HepG2 (cell line): ENCODE measurements around the gene CFL1. TPM values are rescaled to one million over a fixed set of nuclear protein-coding genes. Genes with fewer than 3 reads are reported as not detected.

Experiments
- AGO1 ChIP-seq: fragments of 200-400 bp; formaldehyde crosslinking; IDR thresholded peaks from 2 replicates; pipeline ENCODE4 v1.6.1; 2017; ENCODE audit warnings: mild to moderate bottlenecking, low read depth, low read length, moderate library complexity; ENCODE audit not compliant: poor library complexity, severe bottlenecking
- CCDC6 ChIP-seq: sonication (generic); formaldehyde crosslinking; IDR thresholded peaks from 2 replicates; pipeline ENCODE4 v1.8.1; 2022; ENCODE audit warnings: mild to moderate bottlenecking, missing genetic modification reagents, moderate library complexity
- HOXA9 ChIP-seq: sonication (generic); formaldehyde crosslinking; IDR thresholded peaks from 2 replicates; pipeline ENCODE4 v1.8.1; 2022; ENCODE audit warnings: missing genetic modification reagents, mild to moderate bottlenecking, moderate library complexity, borderline replicate concordance
- KLF15 ChIP-seq: sonication (generic); formaldehyde crosslinking; IDR thresholded peaks from 2 replicates; pipeline ENCODE4 v1.8.1; 2023; ENCODE audit warnings: borderline replicate concordance, mild to moderate bottlenecking, inconsistent platforms, missing genetic modification reagents, mixed read lengths
- KLF16 ChIP-seq, 2 experiments: sonication (generic) in 1 of 2; formaldehyde crosslinking in 1 of 2; IDR thresholded peaks; 2 replicates each; pipeline versions ENCODE4 v1.6.1 to v1.8.0; 2016 to 2023; ENCODE audit warnings: missing genetic modification reagents in 2 of 2, missing compliant biosample characterization in 1 of 2
- MTA3 ChIP-seq: sonication (generic); formaldehyde crosslinking; IDR thresholded peaks from 2 replicates; pipeline ENCODE4 v1.4.0; 2020; ENCODE audit warnings: missing genetic modification reagents
- RCOR2 ChIP-seq: IDR thresholded peaks from 2 replicates; pipeline ENCODE4 v1.6.1; 2016; ENCODE audit warnings: missing biosample characterization, missing genetic modification reagents
- SALL2 ChIP-seq: sonication (generic); formaldehyde crosslinking; IDR thresholded peaks from 2 replicates; pipeline ENCODE4 v1.8.1; 2023; ENCODE audit warnings: mild to moderate bottlenecking, missing genetic modification reagents, inconsistent platforms
- SRSF1 ChIP-seq: fragments of 200-400 bp; formaldehyde crosslinking; optimal IDR thresholded peaks from 2 replicates; pipeline ENCODE3; 2017; ENCODE audit warnings: mild to moderate bottlenecking, low read depth, low read length, moderate library complexity
- XRCC5 ChIP-seq: fragments of 200-400 bp; formaldehyde crosslinking; optimal IDR thresholded peaks from 2 replicates; pipeline ENCODE3; 2017; ENCODE audit warnings: mild to moderate bottlenecking, low read length
- ZNF136 ChIP-seq: sonication (generic); formaldehyde crosslinking; IDR thresholded peaks from 2 replicates; pipeline ENCODE4 v1.8.1; 2022; ENCODE audit warnings: low read depth, mild to moderate bottlenecking, moderate library complexity, missing genetic modification reagents
- ZNF33A ChIP-seq: sonication (generic); formaldehyde crosslinking; IDR thresholded peaks from 2 replicates; pipeline ENCODE4 v1.5.1; 2020; ENCODE audit warnings: missing genetic modification reagents, mild to moderate bottlenecking, moderate library complexity, borderline replicate concordance
- ZNF569 ChIP-seq: sonication (generic); formaldehyde crosslinking; IDR thresholded peaks from 2 replicates; pipeline ENCODE4 v1.5.0; 2020; ENCODE audit warnings: mild to moderate bottlenecking, missing genetic modification reagents, moderate library complexity, borderline replicate concordance
- ZNF629 ChIP-seq: sonication (generic); formaldehyde crosslinking; conservative IDR thresholded peaks from 2 replicates; pipeline ENCODE4 v1.5.0; 2020; ENCODE audit warnings: missing genetic modification reagents
- polyA plus RNA-seq, 8 experiments: library from polyadenylated mRNA; depleted of rRNA in 3 of 8; stranded (reverse) in 7 of 8; unstranded in 1 of 8; fragments of >200 nt; fragmentation: Illumina TruSeq in 4 of 8; extraction: Trizol in 4 of 8; gene quantifications; 2 replicates each; pipeline versions ENCODE4 v1.2.1 to v1.2.3, GENCODE V29; 2011 to 2016; ENCODE audit warnings: low read depth in 4 of 8, missing spikeins in 1 of 8, mixed read lengths in 1 of 8; ENCODE audit not compliant: insufficient read depth in 1 of 8
- total RNA-seq, 5 experiments: library from RNA; depleted of rRNA; stranded (reverse); fragments of >200 nt; fragmentation: Illumina TruSeq; extraction: Trizol; gene quantifications; 2 replicates each; pipeline ENCODE4 v1.2.3, GENCODE V29; 2016; ENCODE audit warnings: low read depth in 1 of 5
- TF ChIP-seq, protein P1 (sequence below): sonication (generic); formaldehyde crosslinking; IDR thresholded peaks from 2 replicates; pipeline ENCODE4 v1.4.0; 2020; ENCODE audit warnings: missing genetic modification reagents
- TF ChIP-seq, protein P2 (sequence below): sonication (generic); IDR thresholded peaks from 2 replicates; pipeline ENCODE4 v1.6.1; 2016; ENCODE audit warnings: low read depth, borderline replicate concordance
- TF ChIP-seq, protein P3 (sequence below): IDR thresholded peaks from 2 replicates; pipeline ENCODE4 v1.6.1; 2012; ENCODE audit warnings: low read length, improper control_type of control experiment
- TF ChIP-seq, protein P4 (sequence below): sonication (generic); formaldehyde crosslinking; IDR thresholded peaks from 2 replicates; pipeline ENCODE4 v1.4.0; 2020; ENCODE audit warnings: missing genetic modification reagents

The CFL1 gene
- total and polyA plus RNA-seq, 2 of the 13 experiments (the other 11 are each of a cell fraction or from before 2014, with no cell fraction given) = 379 to 383 TPM

DNA sequence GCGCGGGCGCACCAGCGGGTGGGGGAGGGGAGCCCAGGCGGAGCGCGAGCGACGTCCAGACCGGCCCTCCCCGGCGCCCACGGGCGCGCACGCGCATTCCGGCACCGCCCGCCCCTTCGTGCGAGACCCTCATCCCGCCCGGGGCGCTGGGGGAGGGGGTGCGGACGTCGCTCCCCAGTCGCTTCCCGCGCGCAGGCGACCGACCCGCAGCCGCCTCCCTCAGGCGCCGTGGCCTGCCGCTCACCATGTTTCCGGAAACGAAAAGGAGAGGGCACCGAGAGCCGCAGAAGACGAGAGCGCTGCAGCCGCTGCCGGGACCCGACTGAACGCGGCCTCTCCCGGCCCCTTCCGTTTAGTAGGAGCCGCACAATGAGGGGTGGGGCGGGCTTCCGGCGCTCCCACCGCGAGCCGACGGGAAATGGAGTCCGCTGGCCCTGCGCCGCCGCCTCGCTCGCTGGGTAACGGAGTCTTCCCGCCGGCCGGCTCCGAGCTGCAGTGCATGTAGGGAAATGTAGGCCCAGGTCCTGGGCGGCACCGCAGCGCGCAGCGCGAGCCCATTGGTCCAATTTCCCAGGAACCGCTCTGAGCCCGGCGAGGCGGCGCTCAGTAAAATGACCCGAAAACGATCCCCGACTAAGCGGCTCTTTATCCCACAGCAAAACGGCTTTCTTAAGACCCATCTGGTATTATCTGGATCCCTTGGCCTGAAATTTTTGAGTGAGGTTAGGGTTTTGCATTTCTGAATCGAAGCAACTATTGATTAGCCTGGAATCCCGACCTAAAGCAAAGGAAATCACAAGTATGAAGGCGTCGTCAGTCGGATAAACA is at the start of gene CFL1 (continued):
- TF ChIP-seq HOXA9 (CRISPR knock-in tag) (peak; percentile 79; the same call in 1 of the 2 replicates), ZNF33A (no peak), XRCC5 (no peak), MTA3 (CRISPR knock-in tag) (no peak), KLF15 (peak; percentile 72; the same call in 1 of the 2 replicates), SALL2 (CRISPR knock-in tag) (peak; percentile 27; the same call in 1 of the 2 replicates), ZNF136 (no peak), SRSF1 (no peak), AGO1 (peak; percentile 71), RCOR2 (no peak), ZNF569 (CRISPR knock-in tag) (no peak), CCDC6 (CRISPR knock-in tag) (peak; percentile 94), ZNF629 (CRISPR knock-in tag) (no peak), KLF16 (CRISPR knock-in tag; IDR thresholded peaks at IDR 0.05) (peak in 1 of 2 experiments; percentile 93; a peak in 2 of 4 replicates)
- TF ChIP-seq, protein P1, sequence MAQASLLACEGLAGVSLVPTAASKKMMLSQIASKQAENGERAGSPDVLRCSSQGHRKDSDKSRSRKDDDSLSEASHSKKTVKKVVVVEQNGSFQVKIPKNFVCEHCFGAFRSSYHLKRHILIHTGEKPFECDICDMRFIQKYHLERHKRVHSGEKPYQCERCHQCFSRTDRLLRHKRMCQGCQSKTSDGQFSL (CRISPR knock-in tag) = no peak
- TF ChIP-seq, protein P2, sequence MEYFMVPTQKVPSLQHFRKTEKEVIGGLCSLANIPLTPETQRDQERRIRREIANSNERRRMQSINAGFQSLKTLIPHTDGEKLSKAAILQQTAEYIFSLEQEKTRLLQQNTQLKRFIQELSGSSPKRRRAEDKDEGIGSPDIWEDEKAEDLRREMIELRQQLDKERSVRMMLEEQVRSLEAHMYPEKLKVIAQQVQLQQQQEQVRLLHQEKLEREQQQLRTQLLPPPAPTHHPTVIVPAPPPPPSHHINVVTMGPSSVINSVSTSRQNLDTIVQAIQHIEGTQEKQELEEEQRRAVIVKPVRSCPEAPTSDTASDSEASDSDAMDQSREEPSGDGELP = no peak
- TF ChIP-seq, protein P3, sequence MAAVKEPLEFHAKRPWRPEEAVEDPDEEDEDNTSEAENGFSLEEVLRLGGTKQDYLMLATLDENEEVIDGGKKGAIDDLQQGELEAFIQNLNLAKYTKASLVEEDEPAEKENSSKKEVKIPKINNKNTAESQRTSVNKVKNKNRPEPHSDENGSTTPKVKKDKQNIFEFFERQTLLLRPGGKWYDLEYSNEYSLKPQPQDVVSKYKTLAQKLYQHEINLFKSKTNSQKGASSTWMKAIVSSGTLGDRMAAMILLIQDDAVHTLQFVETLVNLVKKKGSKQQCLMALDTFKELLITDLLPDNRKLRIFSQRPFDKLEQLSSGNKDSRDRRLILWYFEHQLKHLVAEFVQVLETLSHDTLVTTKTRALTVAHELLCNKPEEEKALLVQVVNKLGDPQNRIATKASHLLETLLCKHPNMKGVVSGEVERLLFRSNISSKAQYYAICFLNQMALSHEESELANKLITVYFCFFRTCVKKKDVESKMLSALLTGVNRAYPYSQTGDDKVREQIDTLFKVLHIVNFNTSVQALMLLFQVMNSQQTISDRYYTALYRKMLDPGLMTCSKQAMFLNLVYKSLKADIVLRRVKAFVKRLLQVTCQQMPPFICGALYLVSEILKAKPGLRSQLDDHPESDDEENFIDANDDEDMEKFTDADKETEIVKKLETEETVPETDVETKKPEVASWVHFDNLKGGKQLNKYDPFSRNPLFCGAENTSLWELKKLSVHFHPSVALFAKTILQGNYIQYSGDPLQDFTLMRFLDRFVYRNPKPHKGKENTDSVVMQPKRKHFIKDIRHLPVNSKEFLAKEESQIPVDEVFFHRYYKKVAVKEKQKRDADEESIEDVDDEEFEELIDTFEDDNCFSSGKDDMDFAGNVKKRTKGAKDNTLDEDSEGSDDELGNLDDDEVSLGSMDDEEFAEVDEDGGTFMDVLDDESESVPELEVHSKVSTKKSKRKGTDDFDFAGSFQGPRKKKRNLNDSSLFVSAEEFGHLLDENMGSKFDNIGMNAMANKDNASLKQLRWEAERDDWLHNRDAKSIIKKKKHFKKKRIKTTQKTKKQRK = no peak
- TF ChIP-seq, protein P4, sequence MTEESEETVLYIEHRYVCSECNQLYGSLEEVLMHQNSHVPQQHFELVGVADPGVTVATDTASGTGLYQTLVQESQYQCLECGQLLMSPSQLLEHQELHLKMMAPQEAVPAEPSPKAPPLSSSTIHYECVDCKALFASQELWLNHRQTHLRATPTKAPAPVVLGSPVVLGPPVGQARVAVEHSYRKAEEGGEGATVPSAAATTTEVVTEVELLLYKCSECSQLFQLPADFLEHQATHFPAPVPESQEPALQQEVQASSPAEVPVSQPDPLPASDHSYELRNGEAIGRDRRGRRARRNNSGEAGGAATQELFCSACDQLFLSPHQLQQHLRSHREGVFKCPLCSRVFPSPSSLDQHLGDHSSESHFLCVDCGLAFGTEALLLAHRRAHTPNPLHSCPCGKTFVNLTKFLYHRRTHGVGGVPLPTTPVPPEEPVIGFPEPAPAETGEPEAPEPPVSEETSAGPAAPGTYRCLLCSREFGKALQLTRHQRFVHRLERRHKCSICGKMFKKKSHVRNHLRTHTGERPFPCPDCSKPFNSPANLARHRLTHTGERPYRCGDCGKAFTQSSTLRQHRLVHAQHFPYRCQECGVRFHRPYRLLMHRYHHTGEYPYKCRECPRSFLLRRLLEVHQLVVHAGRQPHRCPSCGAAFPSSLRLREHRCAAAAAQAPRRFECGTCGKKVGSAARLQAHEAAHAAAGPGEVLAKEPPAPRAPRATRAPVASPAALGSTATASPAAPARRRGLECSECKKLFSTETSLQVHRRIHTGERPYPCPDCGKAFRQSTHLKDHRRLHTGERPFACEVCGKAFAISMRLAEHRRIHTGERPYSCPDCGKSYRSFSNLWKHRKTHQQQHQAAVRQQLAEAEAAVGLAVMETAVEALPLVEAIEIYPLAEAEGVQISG = peak; percentile 98
